CD1c-positive myeloid dendritic cell (primary cell): Measurements from ENCODE around the gene PUM1.

Experiments used
- DNase-seq: peaks from one replicate; pipeline ENCODE4 v3.0.0-alpha.2; 2016; ENCODE audit errors: extremely low spot score

The PUM1 gene

GRCh38 chr1:30892671-30893073 lies 172.8 kb downstream of the PUM1 start:
- no peak for DNase-seq

DNA sequence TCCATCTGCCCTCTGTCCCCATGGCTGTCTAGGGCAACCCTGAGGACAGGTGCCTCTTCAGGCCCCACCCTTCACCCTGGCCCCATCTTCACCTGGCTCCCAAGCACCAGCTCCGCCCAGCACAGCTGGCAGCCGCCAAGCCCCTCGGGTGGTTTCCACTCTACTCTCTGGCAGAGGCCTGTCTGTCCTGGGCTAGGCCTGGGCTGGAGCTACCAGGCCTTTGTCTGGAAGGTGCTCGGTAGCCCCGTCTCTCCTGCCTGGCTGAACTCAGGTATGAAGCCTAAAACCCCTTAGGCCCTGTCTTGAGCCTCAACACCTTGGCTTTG lies 174.3 kb downstream of the PUM1 start:
- no peak for DNase-seq

DNA sequence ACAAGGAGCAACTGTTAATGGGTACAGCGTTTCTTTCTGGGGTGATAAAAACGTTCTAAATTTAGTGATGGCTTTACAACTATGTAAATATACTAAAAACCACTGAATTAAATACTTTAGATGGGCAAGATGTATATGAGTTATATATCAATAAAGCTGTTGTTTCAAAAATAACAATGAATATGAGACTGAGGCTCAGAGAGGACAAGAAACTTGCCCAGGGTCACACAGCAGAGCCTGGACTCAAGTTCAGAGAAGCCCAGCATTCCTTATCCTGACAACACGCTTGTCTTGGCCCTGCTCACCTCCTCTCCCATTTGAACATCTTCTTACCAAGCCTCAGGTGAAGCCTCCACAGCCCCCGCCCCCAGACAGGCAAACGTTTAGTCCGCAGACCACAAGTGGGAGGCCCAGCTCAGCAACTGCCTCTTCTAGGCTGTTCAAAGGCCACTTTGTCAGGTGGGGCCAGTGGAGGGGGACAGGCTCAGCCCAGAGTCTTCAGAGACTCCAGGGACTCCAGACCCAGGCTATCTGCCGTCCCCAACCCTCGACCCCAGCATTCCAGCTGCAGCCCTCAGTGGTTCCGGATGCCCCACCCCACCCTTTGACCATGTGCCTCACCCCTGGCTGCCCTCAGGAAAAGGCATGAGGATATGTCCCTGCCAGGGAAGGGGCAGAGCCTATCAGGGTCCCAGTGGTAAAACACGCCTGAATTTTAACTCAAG lies 174.9 kb downstream of the PUM1 start:
- DNase-seq: no peak

- DNase-seq: no peak
Measured at GRCh38 chr1:30889511-30889910, 176.0 kb downstream of the PUM1 start.

DNA sequence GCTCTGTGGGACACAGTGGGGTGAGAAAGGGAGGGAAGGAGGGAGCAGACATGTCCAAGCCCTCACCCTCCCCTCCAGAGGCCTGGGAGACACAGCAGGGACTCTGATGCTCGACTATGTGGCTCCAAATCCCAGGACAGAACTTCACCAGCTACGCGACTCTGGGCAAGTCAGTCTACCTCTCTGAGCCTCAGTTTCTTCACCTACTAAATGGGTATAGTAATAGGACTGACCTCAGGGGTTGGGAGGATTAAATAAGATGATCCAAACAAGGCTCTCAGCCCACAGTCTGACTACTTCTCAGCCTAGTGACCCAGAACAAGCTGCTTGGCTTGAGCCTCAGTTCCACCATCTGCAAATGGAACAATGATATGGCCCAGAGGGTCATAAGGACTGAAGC lies 176.5 kb downstream of the PUM1 start:
- DNase-seq: no peak

DNA sequence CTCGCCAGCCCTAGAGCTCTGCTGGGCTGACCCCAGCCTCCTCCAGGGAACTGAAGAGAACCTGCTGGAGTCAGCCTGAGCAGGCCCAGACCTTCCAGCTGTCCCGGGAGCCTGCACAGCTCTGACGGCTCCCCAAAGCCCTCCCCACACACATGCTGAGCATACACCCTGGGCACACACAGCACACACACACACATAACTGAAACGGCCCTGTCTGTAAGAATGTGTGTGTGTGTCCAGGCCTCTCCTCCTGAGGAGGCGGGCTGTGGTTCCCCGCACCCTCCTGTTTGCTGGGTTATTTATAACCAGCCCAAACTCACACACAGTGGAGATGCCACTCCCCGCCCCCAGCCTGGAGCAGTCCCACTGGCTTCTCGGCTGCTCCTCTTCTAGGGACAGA lies 177.1 kb downstream of the PUM1 start:
- DNase-seq: no peak

GRCh38 chr1:30887485-30888315 lies 177.8 kb downstream of the PUM1 start:
- no peak for DNase-seq

- DNase-seq: no peak
Measured at GRCh38 chr1:30886710-30887428, 178.6 kb downstream of the PUM1 start.

- no peak for DNase-seq
Measured at GRCh38 chr1:30885570-30886522, 179.7 kb downstream of the PUM1 start.

DNA sequence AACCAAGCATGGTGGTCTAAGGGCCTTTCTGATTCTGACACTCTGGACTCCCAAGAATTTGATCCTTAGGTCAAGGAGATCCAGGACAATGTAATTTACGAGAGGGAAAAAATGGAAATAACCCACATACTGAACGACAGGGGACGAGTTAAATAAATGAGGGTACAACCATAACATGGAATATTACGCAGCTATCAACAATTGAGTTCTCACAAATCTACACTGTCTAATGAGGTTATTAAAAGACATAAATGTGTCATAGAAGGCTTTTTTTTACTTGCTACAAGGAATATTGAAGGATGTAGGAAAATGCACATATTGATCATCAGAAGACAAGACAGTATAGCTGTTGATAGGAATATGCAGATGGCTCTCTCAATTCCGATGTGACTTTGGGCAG lies 180.8 kb downstream of the PUM1 start:
- no peak for DNase-seq

GRCh38 chr1:30883389-30884172 lies 181.9 kb downstream of the PUM1 start:
- DNase-seq: no peak

DNA sequence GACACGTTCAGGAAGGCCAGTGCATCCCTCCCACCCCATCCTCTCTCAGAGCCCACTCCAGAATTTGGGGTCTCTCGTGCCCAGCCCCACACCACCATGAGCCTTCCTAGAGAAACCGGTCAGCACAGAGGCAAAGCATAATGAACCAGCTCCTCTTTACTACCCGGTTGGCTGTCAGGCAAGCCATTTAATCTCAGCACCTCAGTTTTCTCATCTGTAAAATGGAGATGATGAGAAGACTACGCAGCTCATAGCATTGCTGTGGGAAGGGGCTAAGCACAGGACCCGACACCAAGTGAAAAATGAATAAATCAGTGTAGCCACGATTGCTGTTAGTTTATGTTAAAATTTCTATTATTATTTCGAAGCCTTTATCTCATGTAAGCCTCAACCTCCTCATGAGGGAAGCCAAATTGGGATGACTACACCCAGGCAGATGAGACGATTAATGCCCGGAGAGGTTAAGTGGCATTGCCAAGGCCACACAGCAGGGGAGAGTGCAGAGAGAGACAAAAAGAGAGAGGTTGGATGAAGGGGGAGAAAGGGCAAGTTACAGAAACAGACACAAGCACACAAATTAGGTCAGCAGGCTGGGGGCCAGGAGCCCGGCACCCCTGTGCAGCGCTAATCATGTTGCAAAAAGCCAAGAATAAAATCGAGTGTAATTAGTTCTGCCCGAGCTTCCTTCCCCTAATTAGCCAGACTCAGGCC lies 182.7 kb downstream of the PUM1 start:
- no peak for DNase-seq
